ENCODE data around the gene ELL.

Gene ELL

DNA sequence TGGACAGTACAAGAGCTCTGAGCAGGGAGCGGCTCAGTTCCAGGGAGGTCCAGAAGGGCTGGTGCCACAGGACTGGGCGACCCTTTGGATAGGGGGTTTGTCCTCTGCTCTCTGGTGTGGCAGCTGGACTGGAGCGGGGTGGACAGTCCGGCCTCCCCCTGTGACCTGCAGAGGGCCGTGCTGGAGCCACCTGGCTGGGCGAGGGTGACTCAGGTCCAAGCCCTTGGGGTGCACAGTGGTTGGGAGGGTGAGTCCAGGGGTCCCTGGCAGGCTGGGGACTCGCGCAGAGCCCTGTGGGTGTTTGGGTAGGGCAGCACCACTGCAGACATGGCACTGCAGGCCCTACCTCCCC lies 95.5 kb downstream of the ELL start:
- Histone ChIP-seq H3K36me3 (ENCODE audit: control insufficient read depth in 1 of 2, insufficient read depth in 2 of 2, low read length in 2 of 2) (no peaks in the 10 kb centered on the region), H3K9me3 (ENCODE audit: control insufficient read depth in 1 of 2, low read length in 2 of 2) (no peaks in the 10 kb centered on the region), H3K4me3 (ENCODE audit: low read depth in 1 of 2, low read length in 2 of 2) (no peak overlapping the region), H3K4me1 (ENCODE audit: control insufficient read depth in 1 of 2, insufficient read depth in 2 of 2, low read length in 2 of 2) (peaks cover 6 to 43% of the 10 kb centered on the region in 2 donors), H3K27ac (ENCODE audit: low read length) (no peak overlapping the region), H3K27me3 (ENCODE audit: low read depth, low read length) (no peaks in the 10 kb centered on the region)

DNA sequence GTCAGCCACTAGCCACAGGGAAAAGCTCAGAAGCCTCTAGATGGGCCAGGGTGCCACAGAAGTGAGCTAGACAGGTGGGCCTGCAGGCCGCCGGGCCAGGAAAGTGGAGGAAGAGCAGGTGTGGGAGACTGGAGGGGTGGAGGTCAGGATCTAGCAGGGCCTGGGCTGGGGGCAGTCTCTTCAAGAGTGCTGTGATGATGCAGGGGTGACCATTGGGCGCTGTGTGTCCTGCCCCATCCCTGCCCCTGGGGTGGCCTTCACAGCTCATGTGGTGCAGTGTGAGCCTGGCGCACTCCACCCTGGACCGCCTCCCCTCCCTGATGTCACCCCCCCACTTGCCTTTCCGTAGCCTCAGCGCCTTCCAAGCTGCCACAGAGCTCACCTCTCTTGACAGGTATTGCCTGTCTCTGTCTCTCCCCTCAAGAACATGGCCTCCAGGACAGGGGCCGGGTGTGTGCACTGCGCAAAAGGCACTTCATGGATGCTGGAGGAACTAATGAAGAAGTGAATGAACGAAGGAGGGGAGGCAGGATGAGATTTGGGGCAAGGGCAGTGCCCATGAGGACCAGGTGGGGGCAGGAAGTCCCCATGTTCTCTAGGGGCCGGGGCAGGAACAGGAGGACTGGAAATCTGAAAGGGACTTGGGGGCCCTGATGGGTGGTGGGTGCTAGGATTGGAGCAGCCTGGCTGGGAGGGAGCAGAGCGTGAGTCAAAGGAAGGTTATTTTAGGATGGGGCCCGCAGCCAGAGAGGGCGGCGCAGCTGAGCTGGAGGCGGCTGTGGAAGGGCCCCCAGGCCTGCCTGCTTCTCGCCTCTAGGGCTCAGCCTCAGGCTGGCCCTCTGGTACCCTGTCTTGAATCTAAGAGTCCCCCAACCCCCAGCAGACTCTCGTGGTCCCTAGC lies 96.1 kb downstream of the ELL start:
- Histone ChIP-seq H3K27me3 (ENCODE audit: low read depth, low read length) (no peaks in the 10 kb centered on the region), H3K27ac (ENCODE audit: low read length) (no peak overlapping the region), H3K4me3 (ENCODE audit: low read depth in 1 of 2, low read length in 2 of 2) (no peak overlapping the region), H3K9me3 (ENCODE audit: control insufficient read depth in 1 of 2, low read length in 2 of 2) (no peaks in the 10 kb centered on the region), H3K4me1 (ENCODE audit: control insufficient read depth in 1 of 2, insufficient read depth in 2 of 2, low read length in 2 of 2) (peaks cover 6 to 49% of the 10 kb centered on the region in 2 donors), H3K36me3 (ENCODE audit: control insufficient read depth in 1 of 2, insufficient read depth in 2 of 2, low read length in 2 of 2) (no peaks in the 10 kb centered on the region)

DNA sequence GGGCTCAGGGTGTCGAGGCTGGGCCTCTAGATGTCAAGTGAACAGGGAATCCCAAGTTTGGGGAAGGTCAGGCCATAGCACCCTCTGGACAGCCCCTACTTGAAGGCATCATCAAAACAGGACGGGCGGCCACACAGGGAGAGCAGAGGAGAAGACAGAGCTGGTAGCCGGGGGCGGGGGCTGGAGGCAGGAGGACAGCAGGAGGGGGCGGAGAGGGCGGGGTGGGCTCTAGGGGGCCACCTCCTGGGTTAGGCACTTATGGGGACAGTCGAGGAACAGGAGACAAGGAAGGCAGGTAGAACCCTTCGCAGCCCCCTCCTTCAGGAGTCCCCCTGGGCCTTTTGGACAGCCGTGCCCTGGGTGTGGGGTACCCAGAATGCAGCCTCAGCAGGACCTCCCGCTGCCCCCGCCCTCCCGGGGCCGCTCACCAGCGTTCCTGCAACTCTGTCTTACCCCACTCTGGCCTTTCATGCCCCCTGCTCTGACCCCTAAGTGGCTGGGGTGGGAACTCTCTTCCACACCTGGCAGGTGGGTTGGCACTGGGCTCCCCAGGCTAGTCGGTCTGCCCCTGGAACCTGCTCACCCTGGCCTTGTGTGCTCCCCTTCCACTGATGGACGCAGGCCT lies 96.9 kb downstream of the ELL start:
- H3K27ac ChIP-seq (ENCODE audit: low read length), result no peak overlapping the region
- no peak overlapping the region for H3K4me3 ChIP-seq (ENCODE audit: low read depth in 1 of 2, low read length in 2 of 2)
- H3K4me1 ChIP-seq (ENCODE audit: control insufficient read depth in 1 of 2, insufficient read depth in 2 of 2, low read length in 2 of 2), result peaks cover 6 to 52% of the 10 kb centered on the region in 2 donors

DNA sequence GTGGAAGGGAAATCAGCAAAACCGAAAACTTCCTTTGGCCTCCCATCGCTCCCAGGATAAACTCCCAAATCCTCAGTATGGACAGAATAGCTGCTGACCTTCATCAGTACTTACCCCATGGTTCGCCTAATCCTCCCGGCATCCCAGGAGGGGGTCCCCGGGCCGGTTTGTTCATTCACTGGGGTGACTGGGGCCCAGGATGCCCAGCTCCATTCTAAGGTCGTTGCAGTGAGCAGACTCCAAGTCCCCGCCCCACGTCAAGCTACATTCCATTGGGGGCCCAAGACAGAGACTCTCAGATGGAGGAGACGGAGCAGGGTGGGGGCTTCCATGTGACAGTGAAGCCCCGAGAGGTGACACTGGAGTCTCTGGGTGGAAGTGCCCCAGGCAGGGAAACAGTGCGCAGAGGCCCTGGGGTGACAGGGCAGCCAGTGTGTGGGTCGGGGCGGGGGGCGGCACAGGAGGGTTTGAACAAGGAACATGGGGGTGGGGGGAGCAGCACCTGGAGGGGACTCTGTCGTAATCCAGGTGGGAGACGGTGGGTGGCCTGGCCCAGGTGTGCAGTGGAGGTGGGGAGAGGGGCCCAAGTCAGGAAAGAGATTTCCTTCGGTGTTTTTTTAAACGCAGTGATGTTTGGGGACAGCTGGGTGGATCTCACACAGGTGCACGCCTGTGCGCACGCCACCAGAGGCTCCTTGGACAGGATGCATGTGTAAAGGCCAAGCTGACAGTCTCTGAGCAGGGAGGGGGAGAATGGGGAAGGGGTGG lies 97.6 kb downstream of the ELL start:
- Histone ChIP-seq H3K27me3 (ENCODE audit: low read depth, low read length) (no peaks in the 10 kb centered on the region), H3K4me1 (ENCODE audit: control insufficient read depth in 1 of 2, insufficient read depth in 2 of 2, low read length in 2 of 2) (peaks cover 6 to 47% of the 10 kb centered on the region in 2 donors), H3K4me3 (ENCODE audit: low read depth in 1 of 2, low read length in 2 of 2) (no peak overlapping the region), H3K27ac (ENCODE audit: low read length) (no peak overlapping the region), H3K9me3 (ENCODE audit: control insufficient read depth in 1 of 2, low read length in 2 of 2) (no peaks in the 10 kb centered on the region), H3K36me3 (ENCODE audit: control insufficient read depth in 1 of 2, insufficient read depth in 2 of 2, low read length in 2 of 2) (no peaks in the 10 kb centered on the region)

More for the DNA sequence above, 96.9 kb downstream of the ELL start:
- Histone ChIP-seq H3K36me3 (ENCODE audit: control insufficient read depth in 1 of 2, insufficient read depth in 2 of 2, low read length in 2 of 2) (no peaks in the 10 kb centered on the region), H3K27me3 (ENCODE audit: low read depth, low read length) (no peaks in the 10 kb centered on the region), H3K9me3 (ENCODE audit: control insufficient read depth in 1 of 2, low read length in 2 of 2) (no peaks in the 10 kb centered on the region)

DNA sequence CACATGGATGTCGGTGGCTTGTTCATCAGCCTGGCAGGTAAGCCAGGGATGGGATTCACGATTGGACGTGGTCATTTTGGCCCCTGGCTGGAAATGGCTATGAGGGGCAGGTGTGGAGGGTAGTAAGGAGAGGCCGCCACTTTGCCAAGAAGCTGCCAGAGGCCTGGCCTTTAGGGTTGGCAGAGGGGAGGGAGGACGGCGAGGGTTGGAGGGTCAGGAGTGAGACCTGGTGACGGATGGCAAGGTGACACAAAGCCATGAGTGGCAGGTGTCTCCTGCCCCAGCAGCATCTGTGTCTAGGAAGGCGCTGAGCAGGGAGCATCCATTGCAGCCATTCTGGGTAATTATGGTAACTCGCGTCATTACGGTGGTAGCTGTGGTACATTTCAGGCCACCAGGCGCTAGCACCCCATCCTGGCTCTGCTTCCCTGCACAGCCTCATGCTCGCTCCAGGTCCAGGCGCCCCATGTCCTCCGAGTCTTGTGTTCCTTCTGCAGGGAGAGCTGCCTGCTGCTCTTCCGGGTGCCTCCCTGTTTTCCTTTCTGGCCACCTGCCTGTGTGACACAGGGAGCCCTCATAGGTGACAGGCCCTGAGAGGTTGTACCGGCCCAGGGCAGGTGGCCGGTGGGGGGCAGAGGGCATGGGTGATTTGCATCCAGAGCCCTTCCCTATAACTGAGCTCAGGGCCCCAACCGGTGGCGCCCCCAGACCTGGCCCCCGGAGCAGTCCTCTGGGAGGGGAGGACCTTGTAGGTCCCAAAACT lies 98.4 kb downstream of the ELL start:
- Histone ChIP-seq H3K27me3 (ENCODE audit: low read depth, low read length) (no peaks in the 10 kb centered on the region), H3K27ac (ENCODE audit: low read length) (no peak overlapping the region), H3K9me3 (ENCODE audit: control insufficient read depth in 1 of 2, low read length in 2 of 2) (no peaks in the 10 kb centered on the region), H3K4me1 (ENCODE audit: control insufficient read depth in 1 of 2, insufficient read depth in 2 of 2, low read length in 2 of 2) (peaks cover 11 to 44% of the 10 kb centered on the region in 2 donors), H3K36me3 (ENCODE audit: control insufficient read depth in 1 of 2, insufficient read depth in 2 of 2, low read length in 2 of 2) (no peaks in the 10 kb centered on the region), H3K4me3 (ENCODE audit: low read depth in 1 of 2, low read length in 2 of 2) (no peak overlapping the region)

DNA sequence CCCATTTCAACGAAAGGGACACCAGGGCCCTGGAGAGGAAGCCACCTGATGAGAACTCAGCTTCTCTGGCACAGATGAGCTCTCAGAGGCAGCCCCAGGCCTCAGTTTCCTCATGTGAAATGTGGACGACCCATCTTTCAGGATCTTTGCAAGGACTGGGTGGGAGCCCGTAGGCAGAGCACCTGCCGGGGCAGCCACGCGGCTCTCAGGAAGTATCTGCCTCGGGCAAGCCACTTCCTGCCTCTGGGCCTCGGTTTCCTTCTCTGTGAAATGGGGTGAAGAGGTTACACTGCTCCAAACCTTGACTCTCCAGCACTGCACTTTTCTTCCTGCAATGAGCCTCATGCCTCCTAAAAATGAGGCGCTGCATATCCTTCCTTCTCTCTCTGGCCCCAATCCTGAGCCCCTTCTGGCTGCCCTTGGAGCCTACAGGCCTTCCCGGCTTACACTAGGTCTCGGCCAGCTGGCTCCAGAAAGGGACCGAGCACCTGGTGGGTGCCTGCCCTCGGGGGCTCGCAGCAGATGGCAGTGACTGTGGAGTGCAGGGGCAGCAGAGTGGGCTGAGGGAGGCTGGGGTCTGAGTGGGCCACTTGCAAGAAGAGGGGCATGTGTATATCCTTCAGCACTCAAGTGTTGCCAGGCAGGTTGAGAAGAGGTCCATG lies 99.2 kb downstream of the ELL start:
- Histone ChIP-seq H3K27ac (ENCODE audit: low read length) (no peak overlapping the region), H3K9me3 (ENCODE audit: control insufficient read depth in 1 of 2, low read length in 2 of 2) (no peaks in the 10 kb centered on the region), H3K4me1 (ENCODE audit: control insufficient read depth in 1 of 2, insufficient read depth in 2 of 2, low read length in 2 of 2) (peaks cover 13 to 51% of the 10 kb centered on the region in 2 donors), H3K36me3 (ENCODE audit: control insufficient read depth in 1 of 2, insufficient read depth in 2 of 2, low read length in 2 of 2) (no peaks in the 10 kb centered on the region), H3K4me3 (ENCODE audit: low read depth in 1 of 2, low read length in 2 of 2) (no peak overlapping the region), H3K27me3 (ENCODE audit: low read depth, low read length) (no peaks in the 10 kb centered on the region)

DNA sequence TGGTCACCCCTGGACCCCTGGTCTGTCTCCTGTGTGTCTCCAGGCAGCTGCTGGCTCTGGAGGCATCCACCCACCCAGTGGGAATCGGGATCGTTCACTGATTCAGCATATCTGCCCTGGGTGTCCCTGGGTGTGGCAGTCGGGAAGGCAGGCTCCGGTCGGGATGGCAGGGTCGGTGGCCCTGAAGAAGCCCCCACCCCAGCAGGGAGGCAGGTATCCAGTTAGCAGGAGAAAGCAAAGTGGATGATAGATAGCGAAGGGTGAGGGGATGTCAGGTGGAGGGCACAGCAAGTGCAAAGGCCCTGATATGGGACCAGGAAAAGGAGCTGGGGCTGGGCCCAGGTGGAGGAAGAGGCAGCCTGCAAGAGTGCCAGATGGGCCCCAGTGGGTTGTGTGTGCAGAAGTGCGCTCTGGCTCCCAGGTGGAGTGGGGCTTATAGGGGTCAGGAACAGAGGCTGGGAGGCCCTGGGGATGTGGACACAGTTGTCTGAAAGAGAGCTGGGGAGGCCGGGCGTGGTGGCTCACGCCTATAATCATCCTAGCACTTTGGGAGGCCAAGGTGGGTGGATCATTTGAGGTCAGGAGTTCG lies 100.4 kb downstream of the ELL start:
- H3K4me3 ChIP-seq (ENCODE audit: low read depth in 1 of 2, low read length in 2 of 2), result peak overlapping the region in 1 of 2 donors; percentile 72
- H3K4me1 ChIP-seq (ENCODE audit: control insufficient read depth in 1 of 2, insufficient read depth in 2 of 2, low read length in 2 of 2), result peaks cover 13 to 61% of the 10 kb centered on the region in 2 donors
- H3K9me3 ChIP-seq (ENCODE audit: control insufficient read depth in 1 of 2, low read length in 2 of 2), result no peaks in the 10 kb centered on the region
- peaks cover 1% of the 10 kb centered on the region for H3K27me3 ChIP-seq (ENCODE audit: low read depth, low read length)
- no peaks in the 10 kb centered on the region for H3K36me3 ChIP-seq (ENCODE audit: control insufficient read depth in 1 of 2, insufficient read depth in 2 of 2, low read length in 2 of 2)
- no peak overlapping the region for H3K27ac ChIP-seq (ENCODE audit: low read length)

DNA sequence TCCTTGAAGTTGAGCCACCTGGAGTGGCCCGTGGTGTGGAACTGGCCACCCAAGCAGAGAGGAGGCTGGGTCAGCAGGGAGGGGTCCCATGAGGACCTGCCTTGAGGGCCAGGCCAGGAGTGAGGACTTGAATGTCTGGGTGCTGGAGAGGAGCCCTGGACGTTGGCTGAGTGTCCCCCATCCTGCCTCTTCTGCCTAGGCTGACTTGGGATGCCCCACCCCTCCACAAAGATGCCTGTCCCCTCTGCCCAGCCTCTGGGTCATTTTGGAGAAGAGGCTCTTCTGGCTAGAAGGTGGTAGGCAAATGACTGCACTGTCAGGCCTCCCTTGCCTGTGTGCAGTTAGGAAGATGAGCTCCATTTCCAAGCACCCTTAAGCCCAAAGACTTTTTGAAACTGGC lies 100.9 kb downstream of the ELL start:
- H3K4me3 ChIP-seq (ENCODE audit: low read depth in 1 of 2, low read length in 2 of 2), result peak overlapping the region in 1 of 2 donors; percentile 72
- H3K4me1 ChIP-seq (ENCODE audit: control insufficient read depth in 1 of 2, insufficient read depth in 2 of 2, low read length in 2 of 2), result peaks cover 9 to 61% of the 10 kb centered on the region in 2 donors

DNA sequence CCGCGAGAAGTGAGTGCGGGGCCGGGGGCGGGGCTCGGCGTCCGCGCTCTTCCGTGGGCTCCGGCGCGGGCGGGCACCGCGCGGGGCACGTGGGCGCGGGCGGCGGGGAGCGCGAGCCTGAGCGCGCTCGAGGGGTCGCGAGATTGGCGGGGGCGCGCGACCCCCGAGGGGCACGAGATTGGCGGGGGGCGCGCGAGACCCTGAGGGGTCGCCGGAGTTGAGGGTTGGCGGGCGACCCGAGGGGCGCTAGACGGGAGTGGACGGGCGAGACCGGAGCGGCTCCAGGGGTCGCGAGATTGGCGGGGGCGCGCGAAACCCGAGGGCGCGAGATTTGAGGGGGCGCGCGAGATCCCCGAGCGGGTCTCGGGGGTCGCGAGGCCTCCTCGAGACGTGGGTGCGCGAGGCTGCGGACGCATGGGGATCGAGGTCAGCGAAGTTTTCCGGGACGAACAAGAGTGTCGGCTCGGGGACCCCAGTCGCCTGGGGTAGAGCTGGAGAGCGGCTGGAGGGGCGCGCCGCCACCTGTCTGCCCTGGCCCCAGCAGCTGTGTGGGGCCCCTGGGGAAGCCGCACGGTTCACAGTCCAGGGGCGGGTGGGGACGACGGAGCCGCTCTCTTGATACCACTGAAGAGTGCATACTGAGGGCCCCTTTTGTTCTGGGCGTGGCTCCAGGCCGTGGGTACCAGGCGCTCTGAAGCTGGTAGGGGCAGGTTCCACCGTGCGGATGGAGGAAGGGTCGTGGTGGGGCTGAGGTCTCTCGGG lies 102.0 kb downstream of the ELL start:
- no peaks in the 10 kb centered on the region for H3K9me3 ChIP-seq (ENCODE audit: control insufficient read depth in 1 of 2, low read length in 2 of 2)
- H3K27me3 ChIP-seq (ENCODE audit: low read depth, low read length), result peaks cover 6% of the 10 kb centered on the region
- no peaks in the 10 kb centered on the region for H3K36me3 ChIP-seq (ENCODE audit: control insufficient read depth in 1 of 2, insufficient read depth in 2 of 2, low read length in 2 of 2)
- H3K27ac ChIP-seq (ENCODE audit: low read length), result peak overlapping the region; percentile 23
- peak overlapping the region; percentile 46 to 72 for H3K4me3 ChIP-seq (ENCODE audit: low read depth in 1 of 2, low read length in 2 of 2)
- H3K4me1 ChIP-seq (ENCODE audit: control insufficient read depth in 1 of 2, insufficient read depth in 2 of 2, low read length in 2 of 2), result peaks cover 13 to 60% of the 10 kb centered on the region in 2 donors

More for the DNA sequence above, 100.9 kb downstream of the ELL start:
- no peak overlapping the region for H3K27ac ChIP-seq (ENCODE audit: low read length)
- H3K27me3 ChIP-seq (ENCODE audit: low read depth, low read length), result peaks cover 6% of the 10 kb centered on the region
- H3K36me3 ChIP-seq (ENCODE audit: control insufficient read depth in 1 of 2, insufficient read depth in 2 of 2, low read length in 2 of 2), result no peaks in the 10 kb centered on the region
- H3K9me3 ChIP-seq (ENCODE audit: control insufficient read depth in 1 of 2, low read length in 2 of 2), result no peaks in the 10 kb centered on the region
